Measurements from ENCODE around the gene URI1.
A peak's percentile ranks its signal among the peaks of the same experiment; 100 is the strongest.
"Not testable (repeated sequence)": the region's sequence is repeated elsewhere in the genome, so short reads cannot be mapped to it uniquely, and the experiment has no call there.

Gene URI1
- total RNA-seq, result 135 to 152 reads per million in 2 experiments

- peak; percentile 90 for DNase-seq (ENCODE audit: low read depth)
These were observed at the start of gene URI1 for GRCh38 chr19:29941828-29942403. TSS of gene URI1 (plus strand) at chr19:29942239. CDS start at chr19:29942548, 309 bp downstream.

GRCh38 chr19:29893606-29894284, 48.3 kb upstream of the URI1 start:
- DNase-seq (ENCODE audit: low read depth), result no peak

GRCh38 chr19:29896802-29897201, 45.2 kb upstream of the URI1 start:
- DNase-seq (ENCODE audit: low read depth), result no peak

GRCh38 chr19:29897466-29897865, 44.6 kb upstream of the URI1 start:
- no peak for DNase-seq (ENCODE audit: low read depth)

- DNase-seq (ENCODE audit: low read depth), result no peak
These were observed 38.0 kb upstream of the URI1 start for GRCh38 chr19:29904017-29904416.

- DNase-seq (ENCODE audit: low read depth), result no peak
These were observed 32.8 kb upstream of the URI1 start for GRCh38 chr19:29908963-29909944.

- no peak for DNase-seq (ENCODE audit: low read depth)
These were observed 27.1 kb upstream of the URI1 start for GRCh38 chr19:29914933-29915332.

GRCh38 chr19:29915832-29916231, 26.2 kb upstream of the URI1 start:
- not testable (repeated sequence) for DNase-seq (ENCODE audit: low read depth)

GRCh38 chr19:29917911-29918310, 24.1 kb upstream of the URI1 start:
- DNase-seq (ENCODE audit: low read depth), result no peak

GRCh38 chr19:29918891-29919290, 23.1 kb upstream of the URI1 start:
- no peak for DNase-seq (ENCODE audit: low read depth)

GRCh38 chr19:29922972-29923371, 19.1 kb upstream of the URI1 start:
- no peak for DNase-seq (ENCODE audit: low read depth)

- DNase-seq (ENCODE audit: low read depth), result no peak
These were observed 18.4 kb upstream of the URI1 start for GRCh38 chr19:29923653-29924052.

GRCh38 chr19:29926031-29926430, 16.0 kb upstream of the URI1 start:
- no peak for DNase-seq (ENCODE audit: low read depth)

- DNase-seq (ENCODE audit: low read depth), result no peak
These were observed 15.2 kb upstream of the URI1 start for GRCh38 chr19:29926801-29927200.

GRCh38 chr19:29927944-29928625, 14.0 kb upstream of the URI1 start:
- DNase-seq (ENCODE audit: low read depth), result no peak

GRCh38 chr19:29928831-29929230, 13.2 kb upstream of the URI1 start:
- DNase-seq (ENCODE audit: low read depth), result no peak

GRCh38 chr19:29934257-29934656, 7.8 kb upstream of the URI1 start:
- DNase-seq (ENCODE audit: low read depth), result no peak

GRCh38 chr19:29934781-29935180, 7.3 kb upstream of the URI1 start:
- no peak for DNase-seq (ENCODE audit: low read depth)

GRCh38 chr19:29936409-29936808, 5.6 kb upstream of the URI1 start:
- DNase-seq (ENCODE audit: low read depth), result no peak

- DNase-seq (ENCODE audit: low read depth), result no peak
These were observed 2.4 kb upstream of the URI1 start for GRCh38 chr19:29939628-29940027.

GRCh38 chr19:29940971-29941585, 961 bp upstream of the URI1 start:
- DNase-seq (ENCODE audit: low read depth), result no peak
